Measurements from ENCODE around the gene USP40. TPM values are rescaled to one million over a fixed set of nuclear protein-coding genes. Genes with fewer than 3 reads are reported as not detected.

The USP40 gene
- total RNA-seq, 1 experiment from 2014 or later: 127 TPM

DNA sequence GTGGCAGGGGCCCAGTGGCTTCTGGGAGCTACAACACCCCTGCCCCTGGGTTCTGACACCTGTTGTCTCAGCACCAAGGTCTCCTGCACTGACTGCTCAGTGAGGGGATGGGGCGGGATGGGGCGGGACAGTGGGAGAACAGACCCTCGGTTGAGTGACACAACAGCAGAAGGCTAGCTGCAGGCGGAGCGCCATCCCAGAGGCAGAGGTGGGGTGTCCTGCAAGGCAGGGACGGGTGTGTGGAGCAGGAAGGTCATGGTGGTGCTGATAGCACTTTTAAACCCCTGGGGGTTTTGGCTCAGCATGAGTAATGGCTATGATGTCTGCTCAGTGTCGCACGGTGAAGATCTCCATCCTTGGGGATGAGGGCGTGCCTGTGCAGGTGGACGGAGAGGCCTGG is 107.2 kb downstream of the USP40 start:
- intact Hi-C loops (cut with micrococcal nuclease; ENCODE audit: unreplicated experiment): no loop called here
- TF ChIP-seq, protein P1, sequence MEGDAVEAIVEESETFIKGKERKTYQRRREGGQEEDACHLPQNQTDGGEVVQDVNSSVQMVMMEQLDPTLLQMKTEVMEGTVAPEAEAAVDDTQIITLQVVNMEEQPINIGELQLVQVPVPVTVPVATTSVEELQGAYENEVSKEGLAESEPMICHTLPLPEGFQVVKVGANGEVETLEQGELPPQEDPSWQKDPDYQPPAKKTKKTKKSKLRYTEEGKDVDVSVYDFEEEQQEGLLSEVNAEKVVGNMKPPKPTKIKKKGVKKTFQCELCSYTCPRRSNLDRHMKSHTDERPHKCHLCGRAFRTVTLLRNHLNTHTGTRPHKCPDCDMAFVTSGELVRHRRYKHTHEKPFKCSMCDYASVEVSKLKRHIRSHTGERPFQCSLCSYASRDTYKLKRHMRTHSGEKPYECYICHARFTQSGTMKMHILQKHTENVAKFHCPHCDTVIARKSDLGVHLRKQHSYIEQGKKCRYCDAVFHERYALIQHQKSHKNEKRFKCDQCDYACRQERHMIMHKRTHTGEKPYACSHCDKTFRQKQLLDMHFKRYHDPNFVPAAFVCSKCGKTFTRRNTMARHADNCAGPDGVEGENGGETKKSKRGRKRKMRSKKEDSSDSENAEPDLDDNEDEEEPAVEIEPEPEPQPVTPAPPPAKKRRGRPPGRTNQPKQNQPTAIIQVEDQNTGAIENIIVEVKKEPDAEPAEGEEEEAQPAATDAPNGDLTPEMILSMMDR (conservative IDR thresholded peaks at IDR 0.05): no peak
- TF ChIP-seq EZH2 (IDR thresholded peaks at IDR 0.05; ENCODE audit: low read depth): no peak
- no peak overlapping the region for H3K4me3 ChIP-seq
- H3K9me3 ChIP-seq (ENCODE audit: insufficient read depth, low read depth): no peaks in the 10 kb centered on the region
- peaks cover 39% of the 10 kb centered on the region; the same call in 1 of the 2 replicates for H3K36me3 ChIP-seq (ENCODE audit: low read depth)
- no peak overlapping the region for H3K27ac ChIP-seq
- H3K4me2 ChIP-seq: no peak overlapping the region
- H3K27me3 ChIP-seq (ENCODE audit: insufficient read depth, low read depth): no peaks in the 10 kb centered on the region
- CTCF ChIA-PET: interaction anchor here (0.6 kb wide), 1 partner anchor 208 kb away, joined by 4 read pairs; the partner anchor contains the start of gene ATG16L1
- H3K79me2 ChIP-seq (ENCODE audit: low read depth): no peaks in the 10 kb centered on the region
- no peak for DNase-seq
- BruUV-seq (replicated peaks): no TSS peak
- H3F3A ChIP-seq (ENCODE audit: insufficient read depth, low read depth): no peaks in the 10 kb centered on the region
- no peak overlapping the region for H2AFZ ChIP-seq
- H3K9me2 ChIP-seq (ENCODE audit: insufficient read depth): no peaks in the 10 kb centered on the region
- H4K20me1 ChIP-seq (ENCODE audit: insufficient read depth): no peaks in the 10 kb centered on the region
- H3K4me1 ChIP-seq (replicated peaks; ENCODE audit: insufficient read depth): no peaks in the 10 kb centered on the region
- POLR2A ChIA-PET (ENCODE audit: unreplicated experiment): no interaction called here

DNA sequence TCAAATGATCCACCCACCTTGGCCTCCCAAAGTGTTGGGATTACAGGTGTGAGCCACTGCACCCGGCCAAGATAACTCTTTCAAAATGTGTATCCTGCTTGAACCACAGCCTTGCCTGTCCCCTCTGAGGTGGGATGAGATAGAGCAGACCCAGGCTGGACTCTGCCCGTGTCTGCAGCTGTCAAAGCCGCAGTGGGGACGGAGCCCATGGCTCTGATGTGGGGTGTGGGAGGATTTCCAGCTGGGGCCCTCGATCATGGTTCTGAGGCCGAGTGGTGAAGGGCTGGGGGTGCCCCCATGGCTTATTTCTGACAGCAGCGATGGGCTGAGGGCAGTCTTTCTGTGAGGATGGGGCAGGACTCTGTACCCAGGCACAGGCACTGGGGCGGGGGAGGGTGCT is 107.8 kb downstream of the USP40 start:
- no peak overlapping the region for H3K4me3 ChIP-seq
- ChIA-PET CTCF (no interaction called here), POLR2A (ENCODE audit: unreplicated experiment) (no interaction called here)
- no peaks in the 10 kb centered on the region for H3F3A ChIP-seq (ENCODE audit: insufficient read depth, low read depth)
- TF ChIP-seq, protein P1 (conservative IDR thresholded peaks at IDR 0.05): no peak
- TF ChIP-seq EZH2 (IDR thresholded peaks at IDR 0.05; ENCODE audit: low read depth): no peak
- no peaks in the 10 kb centered on the region for H4K20me1 ChIP-seq (ENCODE audit: insufficient read depth)
- intact Hi-C loops (cut with micrococcal nuclease; ENCODE audit: unreplicated experiment): no loop called here
- BruUV-seq (replicated peaks): no TSS peak
- peaks cover 45% of the 10 kb centered on the region; the same call in 1 of the 2 replicates for H3K36me3 ChIP-seq (ENCODE audit: low read depth)
- no peak overlapping the region for H3K27ac ChIP-seq
- H3K27me3 ChIP-seq (ENCODE audit: insufficient read depth, low read depth): no peaks in the 10 kb centered on the region
- H3K79me2 ChIP-seq (ENCODE audit: low read depth): no peaks in the 10 kb centered on the region
- no peak for DNase-seq
- no peaks in the 10 kb centered on the region for H3K4me1 ChIP-seq (replicated peaks; ENCODE audit: insufficient read depth)
- H3K9me2 ChIP-seq (ENCODE audit: insufficient read depth): no peaks in the 10 kb centered on the region
- H2AFZ ChIP-seq: no peak overlapping the region
- H3K9me3 ChIP-seq (ENCODE audit: insufficient read depth, low read depth): no peaks in the 10 kb centered on the region
- no peak overlapping the region for H3K4me2 ChIP-seq

DNA sequence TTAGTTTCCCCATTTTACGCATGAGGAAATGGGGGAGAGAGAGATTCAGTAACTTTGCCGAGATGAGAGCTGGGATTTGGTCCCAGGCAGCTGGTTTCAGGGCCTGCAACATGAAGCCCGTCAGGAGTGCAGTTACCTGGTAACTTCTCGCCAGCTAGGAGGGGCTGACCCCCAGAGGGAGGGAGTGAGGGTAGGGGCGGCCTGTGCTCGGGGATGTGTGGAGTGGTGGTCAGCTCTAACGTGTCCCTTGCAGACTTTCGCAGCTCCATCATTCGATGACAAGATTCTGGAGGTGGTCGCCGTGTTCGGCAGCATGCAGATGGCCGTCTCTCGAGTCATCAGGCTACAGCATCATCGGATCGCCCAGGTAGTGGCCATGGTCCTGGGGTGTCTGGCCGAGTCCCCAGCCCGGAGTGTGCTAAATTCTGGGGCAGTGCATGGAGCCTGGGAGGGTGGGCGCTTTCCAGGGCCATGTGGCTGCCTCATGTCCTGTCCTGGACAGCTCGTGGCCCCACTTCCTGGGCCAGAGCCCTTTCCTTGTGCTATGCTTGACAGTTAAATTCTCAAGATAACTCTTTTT is 108.5 kb downstream of the USP40 start:
- ChIA-PET CTCF (no interaction called here), POLR2A (ENCODE audit: unreplicated experiment) (no interaction called here)
- Histone ChIP-seq H2AFZ (no peak overlapping the region), H3K4me3 (no peak overlapping the region), H3K9me3 (ENCODE audit: insufficient read depth, low read depth) (no peaks in the 10 kb centered on the region), H3K4me1 (replicated peaks; ENCODE audit: insufficient read depth) (no peaks in the 10 kb centered on the region), H3F3A (ENCODE audit: insufficient read depth, low read depth) (no peaks in the 10 kb centered on the region), H3K27ac (no peak overlapping the region), H4K20me1 (ENCODE audit: insufficient read depth) (no peaks in the 10 kb centered on the region), H3K36me3 (ENCODE audit: low read depth) (peaks cover 45% of the 10 kb centered on the region; the same call in 1 of the 2 replicates), H3K79me2 (ENCODE audit: low read depth) (no peaks in the 10 kb centered on the region), H3K9me2 (ENCODE audit: insufficient read depth) (no peaks in the 10 kb centered on the region), H3K4me2 (no peak overlapping the region), H3K27me3 (ENCODE audit: insufficient read depth, low read depth) (no peaks in the 10 kb centered on the region)
- no TSS peak for BruUV-seq (replicated peaks)
- no peak for DNase-seq
- intact Hi-C loops (cut with micrococcal nuclease; ENCODE audit: unreplicated experiment): no loop called here
- TF ChIP-seq, protein P1 (conservative IDR thresholded peaks at IDR 0.05): no peak
- TF ChIP-seq EZH2 (IDR thresholded peaks at IDR 0.05; ENCODE audit: low read depth): no peak

Measured in PC-9 (cell line).